ENCODE measurements around the gene HOXA1.

HOXA1 gene

DNA sequence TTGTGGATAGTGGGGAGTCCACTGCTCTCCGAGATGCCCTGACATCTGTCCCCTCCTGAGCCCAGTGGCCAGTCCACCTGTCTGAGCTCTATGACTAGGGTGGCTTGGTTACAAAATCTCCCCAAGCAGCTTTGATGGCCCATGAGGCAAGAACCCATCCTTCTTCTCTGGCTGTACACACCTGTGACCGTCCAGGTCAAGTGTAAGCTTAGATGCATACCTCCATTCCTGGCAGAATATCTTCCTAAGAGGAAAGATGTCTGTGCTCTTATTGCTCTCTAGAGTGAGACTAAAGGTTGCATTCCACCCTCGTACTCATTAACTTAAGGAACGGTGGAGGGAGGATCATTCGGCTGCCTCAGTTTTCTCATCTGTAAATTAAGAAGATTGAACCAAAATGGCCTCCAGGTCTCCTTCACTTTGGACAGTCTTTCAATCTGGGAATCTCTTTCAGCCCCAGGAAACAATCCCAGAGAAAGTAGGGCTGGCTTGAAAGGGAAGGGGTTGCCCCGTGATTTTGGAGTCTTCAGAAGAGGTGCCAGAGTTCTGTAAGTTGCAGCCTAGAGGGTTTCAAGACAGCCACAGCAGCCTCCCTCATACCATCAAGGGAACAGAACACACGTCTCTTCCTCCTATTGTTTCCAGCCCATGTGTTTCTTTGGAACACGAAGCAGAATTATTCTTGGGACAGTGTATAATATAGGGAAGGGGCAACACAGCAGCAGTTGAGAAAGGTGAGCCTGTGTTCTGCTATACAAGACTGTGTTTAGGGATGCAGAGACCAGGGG, 29.3 kb upstream of the HOXA1 start:
- no peaks in the 10 kb centered on the region for H3K36me3 Mint-ChIP-seq (ENCODE audit: low read depth)

DNA sequence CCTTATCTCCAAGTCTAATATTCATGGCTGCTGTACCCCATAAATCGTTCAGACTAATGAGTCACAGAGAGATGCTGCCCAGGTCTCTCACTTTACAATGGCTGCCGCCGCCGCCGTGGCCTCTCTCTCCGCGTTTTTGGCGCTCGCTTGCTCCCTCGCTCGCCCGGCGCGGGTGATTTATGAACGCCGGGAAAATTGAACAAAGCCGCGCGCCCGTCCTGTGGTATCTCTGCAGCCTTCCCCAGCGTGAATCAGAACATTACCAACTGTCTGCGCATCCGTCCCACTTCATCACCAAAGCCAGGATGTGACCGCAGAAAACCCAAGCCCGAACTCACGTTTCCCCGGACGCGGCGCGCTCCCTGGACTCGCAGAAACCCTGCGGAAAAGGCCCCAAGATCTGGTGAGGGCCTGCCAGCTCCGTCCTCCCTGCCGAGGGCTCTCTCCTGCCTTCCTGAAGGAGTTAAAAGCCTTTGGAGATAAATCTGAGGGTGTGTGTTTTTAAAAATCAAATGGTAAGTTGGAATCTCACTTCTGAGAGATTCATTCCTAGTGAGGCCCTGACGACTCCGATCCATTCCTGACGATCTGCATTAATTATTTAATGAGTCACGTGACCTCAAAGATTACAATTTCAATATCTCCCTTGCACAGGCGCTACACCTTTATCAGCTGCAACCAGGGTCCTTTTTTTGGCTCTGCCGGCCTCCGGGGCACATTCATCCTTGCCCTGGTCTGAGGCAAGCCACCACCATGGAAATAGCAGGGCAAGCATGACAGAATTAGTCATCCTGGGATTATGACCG, 28.5 kb upstream of the HOXA1 start:
- peaks cover 36% of the 10 kb centered on the region for H3K27me3 Mint-ChIP-seq
- H3K4me1 Mint-ChIP-seq (ENCODE audit: low read depth), result no peaks in the 10 kb centered on the region
- H3K36me3 Mint-ChIP-seq (ENCODE audit: low read depth), result no peaks in the 10 kb centered on the region
- no peak overlapping the region for H3K27ac Mint-ChIP-seq
- no peaks in the 10 kb centered on the region for H3K9me3 Mint-ChIP-seq
- H3K4me3 Mint-ChIP-seq, result no peak overlapping the region

More for the DNA sequence above, 29.3 kb upstream of the HOXA1 start:
- no peak overlapping the region for H3K27ac Mint-ChIP-seq
- no peaks in the 10 kb centered on the region for H3K9me3 Mint-ChIP-seq
- H3K4me1 Mint-ChIP-seq (ENCODE audit: low read depth), result no peaks in the 10 kb centered on the region
- H3K27me3 Mint-ChIP-seq, result peaks cover 39% of the 10 kb centered on the region
- H3K4me3 Mint-ChIP-seq, result no peak overlapping the region

DNA sequence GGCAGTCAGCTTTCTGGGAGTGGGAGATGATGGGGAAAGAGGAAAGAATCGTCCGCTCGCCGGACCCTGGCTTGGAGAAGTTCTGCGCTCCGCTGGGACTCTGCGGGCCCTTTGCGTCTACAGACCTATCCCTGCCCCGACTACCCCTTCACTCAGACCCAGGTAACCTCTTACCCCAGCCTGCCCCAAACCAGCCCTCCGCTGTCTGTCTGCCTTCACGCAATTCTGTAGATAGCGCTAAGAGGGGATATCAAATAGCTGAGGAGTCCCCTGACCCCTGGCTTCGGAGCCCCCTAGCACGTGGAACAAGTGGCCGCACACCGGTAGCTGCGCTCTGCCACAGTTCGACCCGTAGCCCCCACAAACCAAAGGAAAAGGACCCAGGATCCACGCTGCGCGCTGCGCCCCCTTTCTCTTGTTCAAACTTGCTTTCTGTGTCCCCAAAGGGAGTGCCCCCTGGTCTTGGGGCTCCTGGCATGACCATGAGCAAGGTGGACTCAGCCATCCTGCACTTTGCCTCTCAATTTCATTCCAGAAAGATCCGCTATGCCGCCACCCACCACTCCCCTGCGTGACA, 27.8 kb upstream of the HOXA1 start:
- Mint-ChIP-seq H3K36me3 (ENCODE audit: low read depth) (no peaks in the 10 kb centered on the region), H3K27me3 (peaks cover 30% of the 10 kb centered on the region)

DNA sequence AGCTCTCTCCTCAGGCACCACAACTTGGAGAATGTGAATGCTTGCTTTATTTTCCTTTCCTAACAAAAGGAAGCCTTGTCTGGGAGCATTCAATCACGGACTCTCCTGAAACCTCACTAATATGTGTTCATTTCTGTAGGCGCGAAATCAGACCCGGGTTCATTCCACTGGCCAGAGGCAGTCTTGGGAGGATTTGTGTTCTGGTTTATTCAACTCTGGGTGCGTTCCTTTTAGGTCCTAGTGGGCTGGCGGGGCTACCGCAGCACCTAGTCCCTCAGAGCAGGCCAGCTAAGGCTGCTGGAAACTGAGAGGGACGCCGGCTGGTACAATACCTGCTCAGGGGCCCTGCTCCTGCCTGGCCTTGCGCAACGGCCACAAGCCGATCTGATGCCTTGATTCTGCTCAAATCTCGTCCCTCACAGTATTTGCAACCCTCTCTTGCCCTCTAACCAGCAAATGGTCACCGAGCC, 27.2 kb upstream of the HOXA1 start:
- H3K9me3 Mint-ChIP-seq, result no peaks in the 10 kb centered on the region
- no peak overlapping the region for H3K27ac Mint-ChIP-seq
- H3K36me3 Mint-ChIP-seq (ENCODE audit: low read depth), result no peaks in the 10 kb centered on the region
- H3K4me3 Mint-ChIP-seq, result no peak overlapping the region
- H3K4me1 Mint-ChIP-seq (ENCODE audit: low read depth), result no peaks in the 10 kb centered on the region
- H3K27me3 Mint-ChIP-seq, result peaks cover 31% of the 10 kb centered on the region

More for the DNA sequence above, 27.8 kb upstream of the HOXA1 start:
- H3K4me1 Mint-ChIP-seq (ENCODE audit: low read depth), result no peaks in the 10 kb centered on the region
- H3K9me3 Mint-ChIP-seq, result no peaks in the 10 kb centered on the region
- H3K4me3 Mint-ChIP-seq, result no peak overlapping the region
- H3K27ac Mint-ChIP-seq, result no peak overlapping the region

DNA sequence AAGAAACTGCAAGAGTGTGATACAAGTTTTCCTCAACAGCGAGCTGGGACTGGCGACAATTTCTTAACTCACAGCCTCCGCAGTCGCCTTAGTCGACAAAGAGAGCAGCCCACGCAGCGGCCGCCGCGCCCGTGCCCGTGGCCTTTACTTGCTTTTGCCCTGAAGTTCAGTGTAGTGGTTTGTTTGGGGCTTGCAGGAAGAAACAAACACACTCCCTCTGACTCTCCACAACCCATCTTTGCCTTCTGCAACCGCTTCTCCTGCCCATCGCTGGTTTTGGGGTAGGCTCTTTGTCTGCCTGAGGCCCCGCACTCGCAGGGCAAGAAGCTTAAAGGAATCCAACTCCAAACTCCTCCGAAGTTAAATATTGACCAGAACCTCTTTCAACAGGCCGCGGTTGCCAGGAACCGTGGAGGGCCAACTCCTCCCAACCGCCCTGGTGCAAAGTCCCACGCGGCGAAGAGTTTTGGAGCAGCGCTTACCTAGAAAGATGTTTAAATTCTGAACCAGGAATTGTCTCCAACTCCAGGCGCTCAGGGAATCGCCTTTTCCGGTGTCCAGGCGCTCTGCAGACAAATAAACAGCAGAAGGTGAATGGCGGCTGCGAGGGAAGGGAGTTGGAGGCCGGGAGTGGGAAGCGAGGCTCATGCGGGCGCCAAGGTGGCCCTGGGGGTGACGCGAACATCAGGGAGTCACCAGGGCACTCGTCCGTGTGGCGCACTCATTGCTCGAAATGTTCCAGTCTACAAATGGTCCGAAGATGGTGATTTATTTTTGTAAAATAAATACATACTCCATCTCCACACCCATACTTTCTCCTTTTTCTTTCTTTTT, 26.5 kb upstream of the HOXA1 start:
- Mint-ChIP-seq H3K9me3 (no peaks in the 10 kb centered on the region), H3K27me3 (peaks cover 27% of the 10 kb centered on the region), H3K4me1 (ENCODE audit: low read depth) (no peaks in the 10 kb centered on the region), H3K36me3 (ENCODE audit: low read depth) (no peaks in the 10 kb centered on the region), H3K4me3 (no peak overlapping the region), H3K27ac (no peak overlapping the region)

DNA sequence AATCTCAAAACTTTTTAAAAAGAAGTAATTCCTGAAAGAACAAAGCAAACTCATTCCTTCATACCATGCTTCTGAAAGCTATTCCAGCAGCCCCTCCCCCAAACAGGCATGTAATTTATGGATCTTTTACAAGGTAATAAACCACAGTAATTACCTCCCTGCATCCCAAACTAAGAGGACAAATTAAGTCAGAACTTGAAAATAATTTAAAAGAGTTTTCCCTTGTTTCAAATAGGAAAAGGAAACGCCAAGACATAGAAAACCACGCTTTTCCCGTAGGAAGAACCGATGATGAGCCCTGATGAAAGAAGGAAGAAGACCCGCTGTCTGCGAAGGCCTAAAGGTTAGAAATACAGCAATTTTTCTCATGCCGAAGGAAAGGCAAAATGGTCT, 25.9 kb upstream of the HOXA1 start:
- no peaks in the 10 kb centered on the region for H3K4me1 Mint-ChIP-seq (ENCODE audit: low read depth)
- no peaks in the 10 kb centered on the region for H3K9me3 Mint-ChIP-seq
- H3K27ac Mint-ChIP-seq, result no peak overlapping the region

DNA sequence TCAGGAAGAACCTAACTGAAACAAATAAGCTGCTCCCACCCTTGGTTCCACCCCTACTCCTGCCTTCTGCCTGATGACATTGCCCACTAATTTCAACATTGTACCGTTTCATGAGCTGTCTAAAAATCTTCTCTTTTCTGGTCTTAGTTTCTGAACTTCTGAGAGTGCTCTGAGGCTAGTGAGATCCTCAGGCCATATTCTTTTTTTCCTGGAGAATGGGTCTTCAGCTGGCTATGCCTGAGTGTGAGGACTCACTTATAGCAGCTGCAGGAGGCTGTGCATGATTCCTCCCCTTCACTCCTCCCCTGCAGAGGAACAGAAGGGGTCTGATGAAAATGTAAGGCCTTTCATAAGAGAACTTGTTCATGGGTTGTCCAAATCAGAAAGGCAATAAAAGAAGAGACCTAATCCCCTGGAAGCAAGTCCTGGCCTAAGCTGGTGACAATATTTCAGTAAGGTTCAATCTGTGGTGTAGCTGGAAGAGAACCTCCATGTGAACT, 23.7 kb upstream of the HOXA1 start:
- no peak overlapping the region for H3K4me3 Mint-ChIP-seq
- H3K9me3 Mint-ChIP-seq, result no peaks in the 10 kb centered on the region
- H3K4me1 Mint-ChIP-seq (ENCODE audit: low read depth), result no peaks in the 10 kb centered on the region
- H3K27ac Mint-ChIP-seq, result no peak overlapping the region
- peaks cover 6% of the 10 kb centered on the region for H3K27me3 Mint-ChIP-seq
- H3K36me3 Mint-ChIP-seq (ENCODE audit: low read depth), result no peaks in the 10 kb centered on the region

More for the DNA sequence above, 25.9 kb upstream of the HOXA1 start:
- no peaks in the 10 kb centered on the region for H3K36me3 Mint-ChIP-seq (ENCODE audit: low read depth)
- H3K4me3 Mint-ChIP-seq, result no peak overlapping the region
- H3K27me3 Mint-ChIP-seq, result peaks cover 20% of the 10 kb centered on the region

DNA sequence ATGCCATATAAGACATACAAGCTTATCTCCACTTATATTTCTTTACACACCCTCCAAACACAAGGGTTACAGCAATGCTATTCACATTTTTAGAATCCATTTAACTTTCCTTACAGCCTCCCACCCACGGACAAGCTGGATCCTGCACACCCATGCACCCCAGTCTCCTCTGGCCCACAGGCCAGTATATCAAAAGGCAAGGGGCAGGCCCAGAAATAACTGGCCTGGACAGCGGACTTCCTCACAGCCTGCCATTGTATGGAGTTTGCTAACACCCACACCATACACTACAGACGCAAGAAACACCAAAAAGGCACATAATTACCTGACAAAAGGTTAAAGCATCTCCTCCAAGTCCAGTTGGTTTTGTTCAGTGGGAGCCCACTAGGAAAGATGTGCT, 22.8 kb upstream of the HOXA1 start:
- Mint-ChIP-seq H3K4me1 (ENCODE audit: low read depth) (no peaks in the 10 kb centered on the region), H3K9me3 (no peaks in the 10 kb centered on the region), H3K36me3 (ENCODE audit: low read depth) (no peaks in the 10 kb centered on the region), H3K27me3 (peaks cover 6% of the 10 kb centered on the region), H3K27ac (no peak overlapping the region), H3K4me3 (no peak overlapping the region)

DNA sequence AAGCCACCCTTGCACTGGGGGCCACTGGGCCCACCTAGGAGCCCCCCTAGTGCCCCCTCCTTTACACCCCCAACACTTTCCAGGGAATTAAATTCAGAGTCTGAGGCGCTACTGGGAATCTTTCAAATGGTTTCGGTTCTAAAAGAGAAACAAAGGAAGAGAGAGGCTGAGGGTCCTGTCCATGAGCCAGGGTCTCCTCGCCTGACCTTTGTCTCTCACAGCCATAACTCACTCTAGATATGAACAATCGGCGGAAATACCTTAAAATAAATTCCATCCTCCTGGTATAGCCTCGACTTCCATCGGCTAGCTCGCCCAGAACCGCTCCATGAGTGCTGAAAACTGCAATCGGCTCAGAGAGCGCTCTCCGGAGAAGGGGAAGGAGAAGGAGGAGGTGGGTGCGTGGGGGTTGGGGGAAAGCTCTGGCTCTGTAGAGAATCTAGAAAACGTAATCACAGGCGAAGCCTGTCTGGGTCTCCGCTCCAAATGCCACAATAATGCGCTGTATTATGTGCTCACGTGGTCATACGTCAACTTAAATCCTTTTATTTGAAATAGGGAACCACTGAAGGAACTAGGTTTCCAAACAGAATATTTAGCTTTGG, 22.2 kb upstream of the HOXA1 start:
- no peak overlapping the region for H3K4me3 Mint-ChIP-seq
- no peaks in the 10 kb centered on the region for H3K9me3 Mint-ChIP-seq
- H3K27me3 Mint-ChIP-seq, result peaks cover 6% of the 10 kb centered on the region
- no peaks in the 10 kb centered on the region for H3K36me3 Mint-ChIP-seq (ENCODE audit: low read depth)
- no peak overlapping the region for H3K27ac Mint-ChIP-seq
- no peaks in the 10 kb centered on the region for H3K4me1 Mint-ChIP-seq (ENCODE audit: low read depth)

DNA sequence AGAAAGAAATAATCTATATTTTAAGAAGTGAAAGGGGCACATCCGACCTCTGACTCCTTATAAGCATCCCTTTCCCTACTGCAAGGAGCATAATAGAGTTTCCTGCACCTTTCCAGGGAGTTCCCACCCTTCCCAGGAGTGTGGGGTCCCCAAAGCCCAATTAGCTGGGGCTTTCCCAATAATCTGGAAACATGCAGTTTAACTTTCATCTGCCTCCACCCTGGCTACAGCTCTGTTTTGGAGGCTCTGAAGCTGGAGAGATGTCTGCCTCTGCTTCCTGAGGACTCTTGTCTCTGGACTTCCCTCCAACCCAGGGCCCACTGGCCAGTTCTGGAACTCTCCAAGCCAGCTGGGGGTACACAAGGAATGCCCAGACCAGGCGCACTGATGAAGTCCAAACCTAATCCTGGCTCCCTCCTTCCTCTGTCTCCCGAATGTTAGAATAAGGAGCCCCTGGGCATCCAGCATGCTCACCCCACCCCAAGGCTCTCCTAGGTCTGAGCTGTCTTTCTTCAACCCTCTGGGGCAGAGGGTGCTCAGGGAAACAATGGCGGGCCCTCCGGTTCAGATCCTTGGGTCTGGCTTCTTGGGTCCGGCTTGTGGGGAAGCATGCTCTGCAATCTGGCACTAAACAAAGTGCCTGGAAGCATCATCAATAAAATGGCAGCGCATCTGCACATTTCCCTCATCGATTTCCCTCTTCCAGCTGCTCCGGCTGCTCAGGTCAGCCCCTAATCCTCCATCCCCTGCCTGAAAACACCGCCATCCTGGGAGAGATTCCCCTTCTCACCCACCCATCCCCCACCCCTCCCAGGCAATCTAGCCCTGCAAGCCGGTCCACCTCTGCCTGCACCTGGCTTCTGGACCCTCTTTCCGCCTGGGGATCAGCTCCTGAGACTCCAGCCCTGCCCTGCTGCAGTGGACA, 21.4 kb upstream of the HOXA1 start:
- no peaks in the 10 kb centered on the region for H3K36me3 Mint-ChIP-seq (ENCODE audit: low read depth)

DNA sequence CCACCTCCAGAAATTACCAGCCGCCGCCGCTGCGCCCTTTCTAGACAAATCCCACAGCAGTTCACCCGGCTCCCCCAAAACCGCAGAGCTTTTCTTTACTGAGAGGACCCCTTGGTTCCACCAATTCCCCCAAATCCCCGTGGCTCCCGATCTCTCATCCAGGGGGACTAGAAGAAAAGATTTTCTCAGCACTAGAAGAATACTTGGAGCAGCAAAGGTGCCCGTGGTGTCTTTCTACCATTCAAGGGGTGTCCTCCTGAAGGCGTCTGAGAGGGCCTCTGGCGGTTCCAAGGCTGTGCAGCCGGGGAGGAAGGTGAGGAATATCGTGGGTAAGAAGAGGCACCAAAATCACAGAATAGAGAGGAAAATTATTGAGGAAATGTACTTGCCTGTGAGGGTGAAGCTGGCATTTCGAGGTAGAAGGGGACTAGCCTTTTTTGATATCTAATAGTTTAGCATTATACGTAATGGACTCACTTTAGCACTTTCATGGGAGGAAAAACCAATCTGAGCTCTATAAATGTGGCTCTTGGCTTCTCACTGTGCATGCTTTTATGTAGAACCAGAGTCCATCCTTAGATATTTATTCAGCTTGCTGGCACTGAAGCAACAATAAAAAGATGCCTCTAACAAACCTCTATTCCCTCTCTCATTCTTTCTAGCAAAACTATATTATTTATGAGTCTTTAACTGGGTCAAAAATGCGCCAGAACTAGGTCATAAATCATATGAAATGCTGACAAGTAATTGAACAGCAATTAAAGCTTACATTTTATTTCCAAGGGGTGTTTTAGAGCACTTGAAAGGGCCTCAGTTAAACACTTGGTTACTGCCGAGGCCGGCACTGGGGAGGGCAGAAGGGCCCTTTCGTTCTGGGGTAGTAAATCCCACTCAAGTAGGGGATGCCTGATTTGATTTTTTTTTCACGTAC, 20.5 kb upstream of the HOXA1 start:
- Mint-ChIP-seq H3K4me1 (ENCODE audit: low read depth) (no peaks in the 10 kb centered on the region), H3K36me3 (ENCODE audit: low read depth) (no peaks in the 10 kb centered on the region)

More for the DNA sequence above, 21.4 kb upstream of the HOXA1 start:
- Mint-ChIP-seq H3K4me1 (ENCODE audit: low read depth) (no peaks in the 10 kb centered on the region), H3K27me3 (peaks cover 6% of the 10 kb centered on the region), H3K4me3 (no peak overlapping the region), H3K27ac (no peak overlapping the region), H3K9me3 (no peaks in the 10 kb centered on the region)

DNA sequence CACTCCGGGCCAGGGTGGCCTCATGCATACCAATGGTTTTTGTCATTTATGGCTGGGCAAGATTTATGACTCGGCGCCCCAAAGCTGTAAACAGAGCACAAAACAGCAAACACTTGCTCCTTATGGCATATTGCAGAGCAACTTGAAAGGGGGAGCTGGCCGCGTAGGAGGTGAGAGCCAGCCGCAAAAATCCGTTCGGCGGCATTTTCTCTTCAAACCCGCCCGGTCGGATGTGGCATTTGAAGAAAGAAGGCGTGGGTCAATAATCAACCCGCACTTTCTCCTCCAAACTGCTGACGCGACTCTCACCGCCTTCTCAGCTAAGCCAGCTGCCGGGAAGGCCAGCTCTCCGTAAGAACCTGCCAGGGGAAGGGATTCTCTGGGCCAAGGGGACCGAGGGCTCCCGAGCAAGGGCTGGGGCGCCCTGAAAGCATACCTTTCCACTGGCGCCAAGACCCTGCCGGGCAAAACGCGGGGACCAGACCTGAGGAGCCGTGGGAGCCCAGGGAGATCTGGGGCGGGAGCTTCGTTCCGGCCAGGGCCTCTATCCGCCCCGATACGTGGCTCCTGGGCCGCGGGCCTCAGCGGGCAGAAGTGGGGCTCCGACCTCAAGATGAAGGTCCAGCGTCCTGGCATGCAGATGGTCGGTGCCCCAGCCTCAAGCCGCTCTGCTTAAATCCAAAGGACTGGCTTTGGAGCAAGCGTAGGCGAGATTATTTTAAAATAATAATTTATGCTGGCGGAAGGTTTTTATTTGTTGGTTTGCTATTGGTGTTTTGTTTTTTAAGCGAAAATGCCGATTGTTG, 19.6 kb upstream of the HOXA1 start:
- Mint-ChIP-seq H3K4me1 (ENCODE audit: low read depth) (no peaks in the 10 kb centered on the region), H3K27me3 (peaks cover 6% of the 10 kb centered on the region), H3K9me3 (no peaks in the 10 kb centered on the region), H3K4me3 (no peak overlapping the region), H3K36me3 (ENCODE audit: low read depth) (no peaks in the 10 kb centered on the region), H3K27ac (no peak overlapping the region)

More for the DNA sequence above, 20.5 kb upstream of the HOXA1 start:
- Mint-ChIP-seq H3K4me3 (no peak overlapping the region), H3K27me3 (peaks cover 6% of the 10 kb centered on the region), H3K27ac (no peak overlapping the region), H3K9me3 (no peaks in the 10 kb centered on the region)
